ENCODE data around the gene CNNM3.
"Not testable (repeated sequence)": the region's sequence is repeated elsewhere in the genome, so short reads cannot be mapped to it uniquely, and the experiment has no call there.

CNNM3 gene

DNA sequence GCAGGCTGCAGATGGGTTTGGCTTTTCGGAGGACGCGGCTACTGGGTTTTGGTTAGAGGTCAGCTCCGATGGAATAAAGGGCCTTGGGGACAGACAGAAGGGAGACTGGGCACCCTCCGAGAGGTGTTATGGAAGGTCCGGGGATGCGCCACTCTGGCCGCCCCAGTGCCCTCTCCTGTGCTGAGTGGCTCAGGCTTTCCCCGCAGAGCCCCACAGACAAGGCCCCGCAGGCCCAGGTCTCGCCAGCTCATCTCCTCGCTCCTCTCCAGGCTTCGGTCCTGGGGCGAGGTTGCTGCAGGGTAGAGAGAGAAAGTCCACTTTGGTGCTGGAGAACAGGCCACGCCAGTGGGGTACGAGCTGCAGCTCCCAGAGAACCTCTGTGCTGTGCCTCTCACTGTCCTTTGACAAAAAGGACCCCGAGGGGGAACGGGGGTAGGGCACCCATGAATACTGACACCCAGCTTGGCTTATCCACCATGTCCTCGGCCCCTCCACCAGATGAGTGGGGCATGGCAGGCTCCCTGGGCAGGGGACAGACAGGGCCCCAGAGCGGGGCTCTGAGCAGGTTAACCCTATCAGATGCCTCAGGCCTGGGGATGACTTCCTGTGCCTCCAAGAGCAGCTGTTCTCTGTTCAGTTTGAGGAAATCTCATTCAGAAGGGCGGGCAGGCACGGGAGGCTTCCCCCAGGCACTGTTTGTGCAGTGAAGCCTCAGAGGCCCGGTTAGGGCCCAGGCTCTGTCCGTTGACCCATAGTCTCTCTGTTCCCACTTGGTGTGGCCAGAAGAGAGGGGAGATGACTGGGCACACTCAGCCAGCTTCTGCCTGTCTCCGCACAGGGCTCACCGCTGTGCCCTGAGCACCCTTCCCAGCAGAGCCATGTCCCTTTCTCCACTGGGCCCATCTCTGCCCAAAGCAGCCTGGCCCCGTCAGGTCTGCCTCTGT is 15.7 kb upstream of the CNNM3 start:
- no peak for DNase-seq

DNA sequence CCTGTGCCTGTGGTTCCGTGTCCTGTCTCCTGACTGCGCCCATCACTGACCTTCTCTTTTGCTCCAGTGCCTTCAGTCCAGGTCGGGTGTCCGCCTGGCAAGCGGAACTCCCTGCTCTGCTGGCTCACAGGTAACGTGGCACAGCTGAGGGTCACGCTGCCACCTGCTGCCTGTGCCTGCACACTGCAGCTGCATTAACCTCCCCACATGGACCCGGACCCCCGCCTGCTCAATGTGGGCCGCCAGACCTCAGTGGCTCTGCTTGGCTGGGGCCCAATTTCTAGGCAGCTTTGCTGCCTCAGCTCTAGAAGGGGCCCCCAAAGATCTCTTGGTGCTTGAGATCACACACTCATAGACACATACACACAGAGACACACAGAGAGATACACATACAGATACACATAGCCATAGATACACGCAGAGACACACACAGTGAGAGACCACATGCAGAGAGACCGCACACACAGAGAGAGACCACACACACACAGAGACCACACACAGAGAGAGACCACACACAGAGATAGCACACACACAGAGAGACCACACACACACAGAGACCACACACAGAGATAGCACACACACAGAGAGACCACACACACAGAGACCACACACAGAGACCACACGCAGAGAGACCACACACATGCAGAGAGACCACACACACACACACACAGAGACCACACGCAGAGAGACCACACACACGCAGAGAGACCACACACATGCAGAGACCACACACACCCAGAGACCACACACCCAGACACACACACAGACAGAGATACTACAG is 14.9 kb upstream of the CNNM3 start:
- peak; percentile 50 for DNase-seq

DNA sequence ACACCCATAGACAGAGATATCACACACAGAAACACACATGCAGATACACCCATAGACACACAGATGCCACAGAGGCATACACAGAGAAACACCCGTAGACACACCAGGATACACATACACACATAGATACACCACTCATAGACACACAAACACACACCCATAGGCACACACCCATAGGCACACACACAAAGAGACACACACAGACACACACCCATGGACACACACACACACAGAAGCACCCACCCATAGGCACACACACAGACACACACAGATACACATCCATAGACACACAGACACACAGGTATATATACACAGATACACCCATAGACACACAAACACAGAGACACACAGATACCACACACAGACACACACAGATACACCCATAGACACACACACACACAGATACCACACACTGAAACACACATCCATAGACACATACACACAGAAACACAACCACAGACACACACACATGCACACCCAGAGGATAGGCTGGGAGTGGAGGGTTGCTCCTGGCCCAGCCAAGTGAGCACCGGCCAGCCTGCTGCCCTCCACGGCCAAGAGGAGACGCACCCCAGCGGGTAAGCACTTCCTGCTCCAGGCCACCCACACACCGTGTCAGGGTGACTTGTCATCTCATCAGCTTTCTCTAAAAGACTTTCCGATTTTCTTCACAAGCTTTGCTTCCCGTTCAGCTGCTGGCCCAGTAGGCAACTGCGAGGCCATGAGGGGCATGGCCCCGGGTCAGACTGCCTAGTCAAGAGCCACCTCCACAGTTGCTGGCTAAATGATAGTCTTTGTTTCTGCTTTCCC is 14.1 kb upstream of the CNNM3 start:
- no peak for DNase-seq

DNA sequence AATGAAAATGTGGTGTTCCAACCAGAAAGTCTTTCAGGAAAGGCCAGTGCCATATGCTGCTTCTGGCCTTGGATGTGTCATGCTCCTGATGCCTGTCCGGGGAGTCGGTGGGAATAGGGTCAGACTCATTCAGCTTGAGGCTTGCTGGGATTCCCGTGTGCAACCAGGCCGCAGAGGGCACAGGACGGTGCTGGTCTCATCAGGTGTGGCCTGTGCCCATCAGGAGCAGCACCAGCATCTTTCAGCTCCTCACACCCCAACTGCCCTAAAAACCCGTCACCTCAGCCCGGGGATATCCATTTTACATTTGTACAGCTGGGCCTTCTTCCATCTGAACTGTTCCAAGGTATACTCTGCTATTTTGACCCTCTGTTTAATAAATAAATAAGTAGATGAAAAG is 13.3 kb upstream of the CNNM3 start:
- DNase-seq, result no peak

DNA sequence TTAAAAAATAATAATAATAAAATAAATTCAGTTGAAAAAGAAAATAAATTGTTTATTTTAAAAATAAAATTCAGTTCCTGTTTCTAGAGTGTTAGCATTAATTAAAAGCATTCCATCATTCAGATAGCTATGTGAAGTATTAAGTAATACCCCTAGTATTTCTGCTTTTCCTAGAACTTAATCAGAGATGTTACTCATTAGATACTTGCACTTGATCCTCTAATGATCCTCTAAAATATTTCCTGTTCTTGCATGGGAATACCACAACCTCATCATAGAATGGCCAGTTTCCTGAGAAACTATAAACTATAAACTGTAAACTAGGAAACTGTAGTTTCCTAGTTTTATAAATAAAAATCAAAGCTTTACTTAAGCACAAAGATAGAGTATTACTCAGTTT is 11.1 kb upstream of the CNNM3 start:
- no peak for DNase-seq

DNA sequence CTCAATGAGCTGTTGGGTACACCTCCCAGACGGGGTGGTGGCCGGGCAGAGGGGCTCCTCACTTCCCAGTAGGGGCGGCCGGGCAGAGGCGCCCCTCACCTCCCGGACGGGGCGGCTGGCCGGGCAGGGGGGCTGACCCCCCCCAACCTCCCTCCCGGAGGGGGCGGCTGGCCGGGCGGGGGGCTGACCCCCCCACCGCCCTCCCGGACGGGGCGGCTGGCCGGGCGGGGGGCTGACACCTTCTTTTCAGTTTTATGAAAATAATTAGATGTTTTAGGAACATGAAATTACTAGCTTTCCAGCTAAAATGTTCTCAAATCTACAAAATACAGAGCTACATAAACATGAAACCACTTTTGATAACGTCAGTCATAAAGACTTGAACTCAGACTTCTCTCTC is 10.1 kb upstream of the CNNM3 start:
- not testable (repeated sequence) for DNase-seq

DNA sequence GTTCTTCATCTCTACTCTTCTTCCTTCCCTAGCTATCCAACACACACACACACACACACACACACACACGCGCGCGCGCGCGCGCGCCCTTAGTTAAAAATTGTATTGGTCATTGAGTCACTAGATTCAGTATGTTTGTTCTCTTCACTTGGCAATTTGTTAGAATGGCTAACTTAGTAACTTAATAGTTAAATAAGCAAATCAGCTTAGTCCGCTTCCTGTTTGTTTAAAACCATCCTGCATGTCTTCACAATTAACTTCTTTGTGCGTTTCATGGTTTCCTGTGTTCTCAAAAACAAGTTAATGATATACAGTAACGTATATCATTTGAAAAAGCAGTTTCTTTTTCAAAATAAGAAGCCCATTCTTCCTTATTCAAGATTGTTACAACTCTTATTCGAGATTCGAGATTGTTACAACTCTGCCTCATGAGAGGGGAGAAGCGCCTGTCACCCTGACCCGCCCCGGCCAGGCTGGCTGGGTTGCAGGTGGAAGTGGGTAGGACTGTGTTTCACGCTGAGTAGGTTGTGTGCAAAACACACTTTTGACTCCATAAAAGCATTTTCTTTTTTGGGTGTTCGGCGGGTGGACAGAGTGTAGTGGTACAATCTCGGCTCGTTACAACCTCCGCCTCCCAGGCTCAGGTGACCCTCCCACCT is 9.5 kb upstream of the CNNM3 start:
- no peak for DNase-seq

DNA sequence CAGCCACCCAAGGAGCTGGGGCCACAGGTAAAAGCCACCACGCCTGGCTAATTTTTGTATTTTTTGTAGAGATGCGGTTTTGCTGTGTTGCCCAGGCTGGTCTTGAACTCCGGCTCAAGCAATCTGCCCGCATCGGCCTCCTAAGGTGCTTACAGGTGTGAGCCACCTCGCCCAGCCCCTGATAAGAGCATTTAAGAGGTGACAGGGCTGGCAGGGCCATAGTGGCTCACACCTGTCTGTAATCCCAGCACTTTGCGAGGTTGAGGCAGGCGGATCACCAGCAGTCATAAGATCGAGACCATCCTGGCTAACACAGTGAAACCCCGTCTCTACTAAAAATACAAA is 9.0 kb upstream of the CNNM3 start:
- DNase-seq, result no peak

DNA sequence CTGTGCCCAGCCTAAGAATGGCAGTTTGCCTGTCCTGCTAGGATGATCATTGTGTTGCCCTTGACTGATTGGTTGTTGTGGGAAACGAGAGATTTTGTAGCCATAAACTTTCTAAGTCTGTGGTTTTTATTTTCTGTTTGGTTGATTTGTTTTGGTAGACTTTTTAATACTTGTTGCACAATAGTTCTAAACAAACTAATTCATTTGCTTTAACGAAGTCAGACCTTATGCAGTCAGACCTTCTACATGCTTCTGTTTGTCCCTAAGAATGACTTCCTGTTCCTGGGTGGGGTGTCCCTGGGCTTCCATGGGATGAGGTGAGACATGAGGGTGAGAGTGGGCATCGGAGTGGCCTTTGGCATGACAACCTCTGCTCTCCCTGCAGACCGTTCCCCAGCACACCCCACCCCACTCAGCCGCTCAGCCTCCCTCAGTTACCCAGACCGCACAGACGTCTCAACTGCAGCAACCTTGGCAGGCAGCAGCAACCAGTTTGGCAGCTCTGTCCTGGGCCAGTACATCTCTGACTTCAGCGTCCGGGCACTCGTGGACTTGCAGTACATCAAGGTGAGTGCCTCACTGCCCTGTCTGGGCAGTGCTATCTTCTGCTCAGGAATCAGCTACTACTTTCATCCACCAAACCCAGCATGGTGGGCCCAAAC is 7.8 kb upstream of the CNNM3 start:
- DNase-seq, result no peak

DNA sequence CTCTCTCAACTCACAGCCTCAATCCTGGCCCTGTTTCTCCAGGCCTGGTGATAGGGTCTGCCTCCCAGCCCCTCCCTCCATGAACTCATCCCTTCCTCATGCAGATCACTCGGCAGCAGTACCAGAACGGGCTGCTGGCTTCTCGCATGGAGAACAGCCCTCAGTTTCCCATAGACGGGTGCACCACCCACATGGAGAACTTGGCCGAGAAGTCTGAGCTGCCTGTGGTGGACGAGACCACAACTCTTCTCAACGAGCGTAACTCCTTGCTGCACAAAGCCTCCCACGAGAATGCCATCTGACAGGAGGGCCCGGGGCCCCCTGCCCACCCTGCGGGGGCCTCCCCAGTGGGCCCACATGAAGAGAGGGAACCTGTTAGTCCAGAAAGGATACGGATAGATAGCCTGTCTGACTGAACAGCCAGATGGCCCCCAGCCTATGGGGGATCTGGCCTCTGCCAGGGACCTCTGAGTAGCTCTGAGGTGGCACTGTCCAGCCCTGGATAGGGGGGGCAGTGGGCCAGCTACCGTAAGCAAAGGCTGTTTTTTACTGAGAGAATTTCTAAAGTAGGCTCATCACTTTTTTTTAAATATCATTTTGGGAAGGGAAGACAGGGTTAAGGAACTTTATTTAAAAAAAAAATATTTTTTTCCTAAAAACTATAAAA is 6.7 kb upstream of the CNNM3 start:
- DNase-seq, result no peak

DNA sequence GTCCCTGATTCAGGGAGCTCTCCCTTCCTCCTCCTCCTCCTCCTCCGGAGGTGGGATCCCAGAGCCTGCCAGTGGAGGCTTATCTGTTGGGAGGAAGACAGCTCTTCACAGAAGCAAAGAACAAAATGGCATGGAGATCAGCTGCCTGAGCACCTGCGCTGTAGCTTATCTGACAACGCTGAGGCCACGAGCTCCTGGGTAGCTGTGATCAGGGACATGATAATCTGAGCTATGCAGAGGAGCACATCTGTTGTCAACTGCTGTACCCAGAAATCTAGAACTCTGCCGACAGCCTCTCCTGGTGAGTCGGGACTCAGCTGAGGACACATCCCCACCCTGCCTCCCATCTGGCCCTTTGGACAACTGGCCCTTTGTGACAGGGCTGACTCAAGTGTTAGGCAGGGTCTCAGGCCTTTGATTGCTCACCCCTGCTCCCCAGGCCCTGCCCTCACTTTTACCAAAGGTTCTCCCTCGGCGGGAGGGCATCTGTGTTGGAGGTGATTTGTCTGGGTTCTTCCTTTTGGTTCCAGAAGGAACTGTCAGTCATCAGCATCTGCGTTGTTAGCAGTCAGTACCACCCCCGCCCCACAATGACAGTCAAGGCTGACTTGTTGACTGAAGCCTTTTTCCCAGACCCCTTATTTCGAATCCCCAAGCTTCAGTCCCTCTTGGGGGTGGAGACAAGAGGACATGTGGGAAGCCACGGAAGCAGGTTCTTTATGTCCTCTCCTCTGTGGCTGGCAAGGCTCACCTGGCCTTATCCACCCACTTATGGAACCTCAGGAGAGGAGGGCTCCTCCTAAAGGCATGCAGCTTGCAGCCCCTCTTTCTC is 5.9 kb upstream of the CNNM3 start:
- DNase-seq, result no peak

DNA sequence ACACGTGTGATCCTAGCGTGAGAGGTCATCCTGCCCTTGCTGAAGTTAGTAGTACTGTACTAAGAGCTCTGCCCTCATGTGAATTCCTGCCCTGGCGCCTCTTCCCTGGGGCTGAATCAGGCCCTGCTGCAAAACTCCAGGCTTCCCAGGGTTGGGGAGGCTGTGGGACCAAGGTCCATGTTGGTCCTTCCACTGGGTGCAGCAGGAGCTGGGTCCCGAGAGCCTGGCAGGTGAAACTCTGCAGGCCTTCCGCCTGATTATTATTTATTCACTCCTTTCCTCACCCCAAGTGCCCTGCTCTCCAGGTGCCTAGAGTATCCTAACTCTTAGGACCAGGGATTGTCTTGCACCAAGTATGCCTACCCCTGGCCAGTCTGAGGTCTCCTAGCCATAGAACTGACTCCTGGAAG is 5.3 kb upstream of the CNNM3 start:
- DNase-seq, result no peak

DNA sequence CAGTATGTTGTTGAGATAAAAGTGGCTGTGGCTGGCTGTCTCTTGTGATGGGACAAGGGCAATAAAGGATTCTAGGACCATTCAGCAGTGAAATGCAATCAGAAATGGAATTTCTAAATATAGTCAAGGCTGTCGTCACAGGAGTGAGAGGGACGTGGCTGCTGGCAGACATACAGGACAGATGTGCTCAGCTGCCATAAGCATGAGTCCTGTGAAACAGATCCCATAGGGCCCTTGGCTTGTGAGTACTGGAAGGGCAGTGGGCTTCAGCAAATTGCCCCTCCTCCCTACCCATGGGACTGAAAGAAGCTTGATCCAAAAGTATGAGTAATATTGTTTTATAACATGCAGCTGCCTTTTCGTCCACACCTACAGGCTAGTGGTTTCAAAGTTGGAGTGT is 4.2 kb upstream of the CNNM3 start:
- DNase-seq, result no peak

DNA sequence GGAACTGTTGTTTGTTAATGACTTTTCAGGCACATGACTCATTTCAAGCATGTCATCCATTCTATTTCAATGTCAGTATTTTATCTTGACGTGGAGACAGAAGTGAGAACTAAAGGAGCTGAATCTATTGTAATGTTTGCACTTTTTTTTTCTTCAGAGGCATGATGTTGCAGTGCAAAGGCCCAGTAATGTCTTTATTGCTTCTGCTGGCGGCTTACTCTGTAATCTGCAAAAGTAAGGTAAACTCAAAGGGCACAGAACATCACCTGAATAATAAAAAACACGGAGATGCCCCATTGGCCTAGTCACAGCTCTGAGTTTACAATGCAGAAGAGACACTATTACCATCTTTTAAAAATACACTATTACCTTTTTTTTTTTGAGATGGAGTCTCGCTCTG is 2.4 kb upstream of the CNNM3 start:
- DNase-seq, result no peak

DNA sequence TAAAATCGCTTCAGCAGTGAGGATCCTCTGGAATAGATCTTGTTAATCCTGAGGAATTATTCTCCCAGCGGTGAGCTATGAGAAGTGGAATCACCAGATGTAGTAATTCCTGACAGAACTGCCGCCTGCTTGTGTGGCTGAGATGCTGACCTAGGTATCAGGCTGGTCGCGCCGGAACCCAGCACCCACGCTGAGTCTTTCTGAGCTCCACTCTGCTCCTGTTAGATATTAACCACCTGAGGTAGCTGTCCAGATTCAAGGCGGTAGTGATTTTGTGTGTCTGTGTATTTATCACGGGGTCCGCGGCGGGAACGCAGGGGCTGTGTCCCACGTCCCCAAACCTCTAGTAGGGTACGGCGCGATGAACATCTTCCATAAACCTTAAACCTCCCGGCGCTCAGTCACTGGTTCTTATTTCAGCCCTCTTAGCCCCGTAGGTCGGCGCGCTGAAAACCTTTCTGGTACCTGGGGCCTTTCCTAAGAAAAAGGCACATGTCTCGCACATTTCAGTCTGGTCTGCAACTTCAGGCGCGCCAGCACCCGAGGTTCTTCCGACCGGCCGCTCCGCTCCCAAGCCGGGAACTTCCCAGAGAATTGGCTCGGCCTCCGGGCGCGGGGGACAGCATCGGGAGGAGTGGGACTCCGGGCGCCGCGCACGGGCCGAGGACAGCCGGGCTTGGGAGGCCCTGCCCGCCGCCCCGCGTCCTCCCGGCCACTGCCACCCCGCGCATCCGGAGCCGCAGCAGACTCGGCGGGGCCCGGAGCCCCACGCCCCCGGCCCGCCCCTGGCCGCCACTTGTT is 542 bp upstream of the CNNM3 start:
- peak; percentile 68 for DNase-seq

DNA sequence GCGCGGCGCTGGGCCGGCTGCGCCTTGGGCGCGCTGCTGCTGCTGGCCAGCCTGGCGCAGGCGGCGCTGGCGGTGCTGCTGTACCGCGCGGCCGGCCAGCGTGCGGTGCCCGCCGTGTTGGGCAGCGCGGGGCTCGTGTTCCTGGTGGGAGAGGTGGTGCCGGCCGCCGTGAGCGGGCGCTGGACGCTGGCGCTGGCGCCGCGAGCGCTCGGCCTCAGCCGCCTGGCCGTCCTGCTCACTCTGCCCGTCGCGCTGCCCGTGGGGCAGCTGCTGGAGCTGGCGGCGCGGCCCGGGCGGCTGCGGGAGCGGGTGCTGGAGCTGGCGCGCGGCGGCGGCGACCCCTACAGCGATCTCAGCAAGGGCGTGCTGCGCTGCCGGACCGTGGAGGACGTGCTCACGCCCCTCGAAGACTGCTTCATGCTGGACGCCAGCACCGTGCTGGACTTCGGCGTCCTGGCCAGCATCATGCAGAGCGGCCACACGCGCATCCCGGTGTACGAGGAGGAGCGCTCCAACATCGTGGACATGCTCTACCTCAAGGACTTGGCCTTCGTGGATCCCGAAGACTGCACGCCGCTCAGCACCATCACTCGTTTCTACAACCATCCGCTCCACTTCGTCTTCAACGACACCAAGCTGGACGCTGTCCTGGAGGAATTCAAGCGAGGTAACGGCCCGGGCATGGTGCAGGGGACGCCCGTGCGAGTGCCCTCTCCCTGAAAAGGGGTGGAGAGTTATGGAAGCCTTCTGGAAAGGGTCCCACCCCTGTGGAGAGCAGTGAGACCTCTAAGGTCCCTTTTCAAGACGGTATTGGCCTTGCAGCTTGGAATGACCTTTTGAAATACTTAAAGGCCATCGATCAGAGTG is 1.0 kb downstream of the CNNM3 start:
- peak; percentile 41 for DNase-seq

DNA sequence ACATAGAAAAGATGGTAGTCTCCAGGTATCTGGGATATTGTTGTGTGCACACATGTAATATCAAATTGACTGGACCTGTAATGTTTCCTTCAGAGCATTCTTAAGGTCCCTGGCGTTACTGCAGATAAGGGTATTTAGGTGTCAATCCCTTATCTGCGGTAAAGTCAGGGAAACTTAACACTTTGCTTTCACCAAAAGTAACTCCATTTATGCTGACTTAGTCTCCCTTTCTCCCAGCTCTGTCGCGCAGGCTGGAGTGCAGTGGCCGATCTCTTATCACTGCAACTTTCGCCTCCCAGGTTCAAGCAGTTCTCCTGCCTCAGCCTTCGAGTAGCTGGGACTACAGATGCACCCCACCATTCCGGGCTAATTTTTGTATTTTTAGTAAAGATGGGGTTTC is 1.8 kb downstream of the CNNM3 start:
- DNase-seq, result peak; percentile 35

DNA sequence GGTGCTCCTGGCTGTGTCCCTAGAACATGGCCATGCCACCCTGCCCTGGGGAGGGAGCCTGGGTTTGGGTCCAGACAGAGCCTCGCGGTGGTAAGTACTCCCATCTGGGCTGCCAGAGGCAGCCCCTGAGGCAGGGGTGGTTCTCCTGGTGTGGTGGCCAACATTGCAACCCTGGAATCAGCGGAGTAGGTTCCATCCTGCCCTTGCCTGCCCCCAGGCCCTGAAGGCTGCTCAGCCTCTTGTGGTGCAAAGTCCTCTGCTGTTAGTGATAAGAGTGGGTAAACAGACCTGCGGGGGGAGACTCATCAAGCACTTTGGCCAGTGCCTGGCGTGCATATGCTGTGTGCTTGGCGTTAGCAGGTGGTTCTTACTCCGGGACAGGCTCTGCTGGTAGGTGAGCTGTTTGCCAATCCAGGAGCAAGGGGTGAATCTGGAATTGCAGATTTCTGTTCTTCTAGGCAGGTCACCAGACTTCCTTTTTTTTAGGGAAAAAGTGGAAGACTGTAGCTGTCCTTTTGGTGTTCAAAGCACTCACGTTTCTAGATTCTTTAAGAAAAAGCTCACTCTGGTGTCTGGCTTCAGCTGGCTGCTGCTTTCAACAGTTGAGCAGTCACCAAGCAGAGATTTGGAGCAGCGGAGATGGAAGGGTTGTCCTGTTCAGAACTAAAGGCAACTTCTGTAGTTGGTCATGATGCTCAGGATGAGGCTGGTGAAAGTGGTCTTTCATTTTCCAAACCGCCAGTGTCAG is 3.2 kb downstream of the CNNM3 start:
- DNase-seq, result peak; percentile 80
